ENCODE results near the gene OSMR.
"Not testable (repeated sequence)": the region's sequence is repeated elsewhere in the genome, so short reads cannot be mapped to it uniquely, and the experiment has no call there.

OSMR gene

DNA sequence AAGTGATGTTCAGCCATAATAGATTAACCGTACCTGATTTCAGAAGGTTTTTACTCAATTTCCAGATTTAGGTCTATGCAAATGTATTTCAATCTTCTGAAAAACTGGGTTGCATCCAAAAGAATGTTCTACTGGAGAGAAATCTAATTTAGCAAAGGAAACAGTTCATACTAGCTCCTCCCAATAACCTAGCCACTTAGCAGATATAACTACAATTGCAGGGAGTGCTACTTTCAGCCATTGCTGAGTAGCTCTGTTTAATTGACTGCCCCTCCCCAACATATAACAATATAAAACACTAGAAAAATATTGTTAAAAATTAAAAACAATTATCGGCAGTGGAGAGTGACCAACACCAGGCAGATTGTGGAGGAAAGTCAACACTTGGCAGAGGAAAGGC lies 7.9 kb upstream of the OSMR start:
- no peaks in the 10 kb centered on the region for H3K27me3 ChIP-seq (ENCODE audit: insufficient read depth, low read length)
- no peak overlapping the region for H2AFZ ChIP-seq (ENCODE audit: low read depth, low read length)
- H3K9me3 ChIP-seq (ENCODE audit: low read length): no peaks in the 10 kb centered on the region
- H3K36me3 ChIP-seq (ENCODE audit: insufficient read depth, low read length): no peaks in the 10 kb centered on the region
- H3K4me3 ChIP-seq (ENCODE audit: low read length): no peak overlapping the region
- H3K4me1 ChIP-seq (ENCODE audit: insufficient read depth, low read length): no peaks in the 10 kb centered on the region

DNA sequence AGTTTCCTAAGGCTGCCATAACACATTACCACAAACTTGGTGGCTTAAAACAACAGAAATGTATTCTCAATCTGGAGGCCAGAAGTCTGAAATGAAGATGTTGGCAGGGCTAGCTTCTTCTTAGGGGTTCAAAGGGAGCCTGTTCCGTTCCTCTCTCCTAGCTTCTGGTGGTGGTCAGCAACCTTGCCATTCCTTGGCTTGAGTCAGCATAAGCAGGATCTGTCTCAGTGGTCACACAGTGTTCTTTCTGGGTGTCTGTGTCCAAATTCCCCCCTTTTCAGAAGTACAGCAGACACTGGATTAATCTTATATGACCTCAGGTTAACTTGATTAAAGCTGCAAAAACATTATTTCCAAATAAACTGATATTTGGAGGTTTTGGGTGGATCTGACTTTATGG lies 2.1 kb upstream of the OSMR start:
- Histone ChIP-seq H3K9me3 (ENCODE audit: low read length) (peaks cover 8% of the 10 kb centered on the region), H3K36me3 (ENCODE audit: insufficient read depth, low read length) (no peaks in the 10 kb centered on the region), H2AFZ (ENCODE audit: low read depth, low read length) (no peak overlapping the region), H3K27me3 (ENCODE audit: insufficient read depth, low read length) (peaks cover 14% of the 10 kb centered on the region), H3K4me1 (ENCODE audit: insufficient read depth, low read length) (no peaks in the 10 kb centered on the region), H3K4me3 (ENCODE audit: low read length) (no peak overlapping the region)

DNA sequence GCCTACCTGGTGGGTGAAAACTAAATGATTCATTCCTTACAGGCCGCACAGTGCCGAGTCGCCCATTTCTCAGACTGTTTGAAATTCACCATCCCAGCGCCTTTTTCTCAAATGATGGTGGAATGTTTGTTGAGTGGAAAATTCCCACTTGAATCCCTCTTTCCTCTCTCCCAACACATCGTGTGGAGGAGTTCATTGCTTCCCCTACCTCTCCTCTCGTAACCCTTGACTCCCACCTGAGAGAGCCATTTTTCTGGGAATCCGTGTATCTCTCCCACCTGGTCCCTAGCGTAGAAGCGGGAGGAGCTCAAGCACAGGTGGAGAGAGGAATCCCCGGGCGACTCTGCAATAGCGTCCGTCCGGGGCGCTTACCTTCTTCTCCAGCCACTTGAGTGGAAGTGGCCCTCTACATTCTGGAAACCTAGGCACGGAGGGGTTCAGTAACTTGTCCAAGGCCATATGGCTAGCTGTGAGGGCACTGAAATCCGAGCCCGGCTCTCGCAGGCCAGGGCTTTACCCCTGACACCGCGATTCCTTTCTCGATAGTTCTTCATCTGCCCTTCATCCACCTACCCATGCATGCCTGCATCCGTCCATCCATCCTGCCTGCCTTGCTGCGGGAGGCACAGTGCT lies 683 bp downstream of the OSMR start:
- no peak overlapping the region for H3K4me3 ChIP-seq (ENCODE audit: low read length)
- H3K4me1 ChIP-seq (ENCODE audit: insufficient read depth, low read length): no peaks in the 10 kb centered on the region
- H3K36me3 ChIP-seq (ENCODE audit: insufficient read depth, low read length): no peaks in the 10 kb centered on the region
- no peak overlapping the region for H2AFZ ChIP-seq (ENCODE audit: low read depth, low read length)
- H3K27me3 ChIP-seq (ENCODE audit: insufficient read depth, low read length): peaks cover 14% of the 10 kb centered on the region
- peaks cover 8% of the 10 kb centered on the region for H3K9me3 ChIP-seq (ENCODE audit: low read length)

DNA sequence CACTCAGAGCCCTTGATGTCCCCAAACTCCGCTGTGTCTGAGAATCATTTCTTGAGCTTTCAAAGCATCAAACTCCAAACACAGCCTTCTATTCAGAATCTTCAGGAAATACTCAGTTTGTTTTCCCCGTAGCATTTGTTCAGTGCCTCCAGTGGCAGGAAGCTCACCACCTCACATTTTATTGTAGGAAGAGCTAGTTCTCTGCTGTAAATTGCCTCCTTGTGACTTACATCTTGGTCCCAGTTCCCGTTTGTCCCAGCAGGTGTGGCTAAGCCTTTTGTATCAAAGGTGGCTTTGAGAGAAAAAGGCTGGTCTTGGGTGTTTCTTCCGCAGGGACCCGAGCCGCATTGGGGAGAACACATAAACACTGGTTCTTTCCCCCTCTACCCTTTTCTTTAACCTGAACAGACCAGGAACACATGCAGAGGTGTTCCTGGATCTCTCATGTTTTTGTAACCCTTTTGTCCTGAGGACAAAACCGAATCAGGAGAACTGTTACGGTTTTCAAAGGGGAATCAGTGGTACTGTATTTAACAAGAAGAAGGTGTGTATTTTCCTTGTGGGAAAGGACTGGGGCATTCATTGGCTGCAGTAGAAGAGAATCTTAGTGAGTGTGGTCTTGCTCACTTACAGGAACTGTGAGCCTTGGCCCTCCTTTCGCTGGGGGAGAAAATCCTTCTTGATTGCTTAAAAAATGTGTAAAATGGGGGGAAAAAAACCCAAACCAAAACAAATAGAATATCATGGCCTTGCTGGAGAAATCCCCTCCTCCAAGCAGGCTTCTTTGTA lies 1.9 kb downstream of the OSMR start:
- Histone ChIP-seq H2AFZ (ENCODE audit: low read depth, low read length) (no peak overlapping the region), H3K4me3 (ENCODE audit: low read length) (no peak overlapping the region), H3K4me1 (ENCODE audit: insufficient read depth, low read length) (no peaks in the 10 kb centered on the region), H3K27me3 (ENCODE audit: insufficient read depth, low read length) (peaks cover 14% of the 10 kb centered on the region), H3K9me3 (ENCODE audit: low read length) (peaks cover 8% of the 10 kb centered on the region), H3K36me3 (ENCODE audit: insufficient read depth, low read length) (no peaks in the 10 kb centered on the region)

DNA sequence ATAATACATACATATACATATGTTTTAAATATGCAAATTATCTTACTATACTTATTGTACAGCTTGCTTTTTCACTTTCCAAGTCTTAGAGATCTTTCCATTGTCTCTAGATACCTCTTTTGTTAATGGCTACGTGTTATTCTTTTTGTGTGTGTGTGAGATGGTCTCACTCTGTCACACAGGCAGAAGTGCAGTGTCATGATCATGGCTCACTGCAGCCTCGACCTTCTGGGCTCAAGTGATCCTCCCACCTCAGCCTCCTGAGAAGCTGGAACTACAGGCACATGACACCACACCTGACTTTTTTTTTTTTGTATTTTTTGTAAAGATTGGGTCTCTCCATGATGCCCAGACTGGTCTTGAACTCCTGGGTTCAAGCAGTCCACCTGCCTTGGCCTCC lies 2.8 kb downstream of the OSMR start:
- Histone ChIP-seq H3K4me3 (ENCODE audit: low read length) (no peak overlapping the region), H2AFZ (ENCODE audit: low read depth, low read length) (no peak overlapping the region), H3K4me1 (ENCODE audit: insufficient read depth, low read length) (no peaks in the 10 kb centered on the region), H3K36me3 (ENCODE audit: insufficient read depth, low read length) (no peaks in the 10 kb centered on the region), H3K9me3 (ENCODE audit: low read length) (peaks cover 8% of the 10 kb centered on the region), H3K27me3 (ENCODE audit: insufficient read depth, low read length) (peaks cover 14% of the 10 kb centered on the region)

DNA sequence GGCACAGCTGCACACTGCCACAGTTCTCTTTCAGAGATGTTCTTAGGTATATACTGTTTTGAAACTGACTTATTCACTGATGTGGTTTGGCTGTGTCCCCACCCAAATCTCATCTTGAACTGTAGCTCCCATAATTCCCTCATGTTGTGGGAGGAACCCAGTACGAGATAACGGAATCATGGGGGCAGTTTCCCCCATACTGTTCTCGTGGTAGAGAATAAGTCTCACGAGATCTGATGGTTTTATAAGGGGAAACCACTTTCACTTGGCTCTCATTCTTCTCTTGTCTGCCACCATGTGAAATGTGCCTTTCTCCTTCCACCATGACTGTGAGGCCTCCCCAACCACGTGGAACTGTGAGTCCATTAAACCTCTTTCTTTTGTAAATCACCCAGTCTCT lies 5.8 kb downstream of the OSMR start:
- not testable (repeated sequence) for H3K27me3 ChIP-seq (ENCODE audit: insufficient read depth, low read length); H3K9me3 ChIP-seq (ENCODE audit: low read length); H2AFZ ChIP-seq (ENCODE audit: low read depth, low read length); H3K4me3 ChIP-seq (ENCODE audit: low read length); H3K4me1 ChIP-seq (ENCODE audit: insufficient read depth, low read length); H3K36me3 ChIP-seq (ENCODE audit: insufficient read depth, low read length)

DNA sequence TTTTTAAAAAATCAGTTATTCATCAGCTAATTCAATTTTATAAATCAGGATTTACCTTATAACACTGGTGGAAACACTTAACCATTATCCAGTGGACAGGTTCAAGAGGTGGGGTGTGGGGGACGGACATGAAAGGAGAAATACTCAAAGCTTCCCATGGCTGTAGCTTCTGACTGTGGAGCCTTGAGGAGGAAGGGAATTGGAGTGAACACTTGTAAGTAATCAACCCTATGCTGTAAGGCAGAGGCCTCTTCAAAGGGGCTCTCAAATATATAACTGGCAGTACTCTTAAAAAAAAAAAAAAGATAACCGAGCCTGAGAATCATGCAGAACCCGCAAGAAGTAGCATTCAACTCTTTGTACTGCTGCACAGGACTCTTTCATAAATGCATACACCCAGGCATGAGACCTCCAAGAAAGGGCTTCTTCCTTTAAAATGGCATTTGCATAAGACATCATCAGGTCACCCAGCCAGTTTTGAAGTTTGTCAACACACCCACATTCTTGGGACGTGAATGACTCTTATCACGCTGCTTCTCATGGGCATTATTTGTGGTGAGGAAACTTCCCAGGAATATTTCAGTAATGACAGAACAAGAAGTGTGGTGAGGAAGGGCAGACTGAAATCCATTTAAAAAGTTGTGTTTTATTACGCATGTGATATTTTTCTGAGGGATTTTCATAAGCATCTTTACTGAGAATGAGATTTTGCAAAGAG lies 8.1 kb downstream of the OSMR start:
- no peaks in the 10 kb centered on the region for H3K4me1 ChIP-seq (ENCODE audit: insufficient read depth, low read length)
- H3K27me3 ChIP-seq (ENCODE audit: insufficient read depth, low read length): no peaks in the 10 kb centered on the region
- H3K4me3 ChIP-seq (ENCODE audit: low read length): no peak overlapping the region
- H3K9me3 ChIP-seq (ENCODE audit: low read length): no peaks in the 10 kb centered on the region
- H2AFZ ChIP-seq (ENCODE audit: low read depth, low read length): no peak overlapping the region
- H3K36me3 ChIP-seq (ENCODE audit: insufficient read depth, low read length): no peaks in the 10 kb centered on the region

DNA sequence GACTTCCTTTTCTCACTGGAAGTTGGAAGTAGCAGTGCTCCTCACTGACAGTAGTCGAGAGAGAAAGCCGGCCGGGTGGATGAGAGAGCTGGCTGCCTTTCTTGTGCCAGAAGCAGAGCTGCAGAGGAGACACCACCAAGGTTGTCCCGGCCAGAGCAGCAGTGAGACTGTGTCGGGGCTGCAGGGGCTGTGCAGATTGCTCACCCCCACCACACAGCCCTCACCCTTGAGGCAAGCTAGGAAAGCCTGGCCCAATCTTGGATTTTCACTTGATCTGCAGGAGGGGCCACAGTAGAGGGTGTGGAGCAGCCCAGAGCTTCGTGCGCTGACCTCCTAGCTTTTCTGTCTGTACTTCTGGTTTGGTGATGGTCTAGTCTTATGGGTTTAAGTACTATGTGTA lies 9.1 kb downstream of the OSMR start:
- Histone ChIP-seq H2AFZ (ENCODE audit: low read depth, low read length) (no peak overlapping the region), H3K4me1 (ENCODE audit: insufficient read depth, low read length) (no peaks in the 10 kb centered on the region), H3K4me3 (ENCODE audit: low read length) (no peak overlapping the region), H3K36me3 (ENCODE audit: insufficient read depth, low read length) (no peaks in the 10 kb centered on the region), H3K9me3 (ENCODE audit: low read length) (no peaks in the 10 kb centered on the region), H3K27me3 (ENCODE audit: insufficient read depth, low read length) (no peaks in the 10 kb centered on the region)

DNA sequence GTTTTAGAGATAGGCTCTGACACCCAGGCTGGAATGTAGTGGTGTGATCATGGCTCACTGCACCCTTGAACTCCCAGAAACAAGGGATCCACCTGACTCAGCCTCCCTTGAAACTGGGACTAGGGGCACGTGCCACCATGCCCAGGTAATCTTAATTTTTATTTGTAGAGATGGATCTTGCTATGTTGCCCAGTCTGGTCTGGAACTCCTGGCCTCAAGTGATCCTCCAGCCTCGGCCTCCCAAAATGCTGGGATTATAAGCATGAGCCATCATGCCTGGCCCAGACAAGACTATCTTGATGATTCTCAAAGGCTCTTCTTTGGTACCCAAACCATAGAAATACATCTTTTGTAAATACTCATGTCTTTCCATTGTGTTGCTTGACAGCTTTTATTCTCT lies 10.8 kb downstream of the OSMR start:
- Histone ChIP-seq H3K27me3 (ENCODE audit: insufficient read depth, low read length) (no peaks in the 10 kb centered on the region), H3K9me3 (ENCODE audit: low read length) (no peaks in the 10 kb centered on the region), H3K4me3 (ENCODE audit: low read length) (no peak overlapping the region), H3K36me3 (ENCODE audit: insufficient read depth, low read length) (no peaks in the 10 kb centered on the region), H3K4me1 (ENCODE audit: insufficient read depth, low read length) (no peaks in the 10 kb centered on the region), H2AFZ (ENCODE audit: low read depth, low read length) (no peak overlapping the region)

DNA sequence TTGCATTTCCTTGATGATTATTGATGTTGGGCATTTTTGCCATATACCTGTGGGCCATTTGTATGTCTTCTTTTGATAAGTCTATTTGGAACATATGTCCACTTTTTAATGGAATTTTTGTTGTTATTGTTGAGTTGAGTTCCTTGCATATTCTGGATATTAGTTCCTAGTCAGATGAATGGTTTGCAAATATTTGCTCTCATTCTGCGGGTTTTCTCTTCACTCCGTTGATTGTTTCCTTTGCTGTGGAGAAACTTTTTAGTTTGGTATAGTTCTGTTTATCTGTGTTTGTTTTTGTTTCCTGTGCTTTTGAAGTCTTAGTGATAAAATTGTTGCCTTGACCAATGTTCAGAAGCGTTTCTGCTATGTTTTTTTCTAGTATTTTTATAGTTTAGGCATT lies 13.0 kb downstream of the OSMR start:
- H3K4me1 ChIP-seq (ENCODE audit: insufficient read depth, low read length): no peaks in the 10 kb centered on the region
- no peak overlapping the region for H2AFZ ChIP-seq (ENCODE audit: low read depth, low read length)
- no peaks in the 10 kb centered on the region for H3K27me3 ChIP-seq (ENCODE audit: insufficient read depth, low read length)
- no peaks in the 10 kb centered on the region for H3K9me3 ChIP-seq (ENCODE audit: low read length)
- H3K36me3 ChIP-seq (ENCODE audit: insufficient read depth, low read length): no peaks in the 10 kb centered on the region
- H3K4me3 ChIP-seq (ENCODE audit: low read length): no peak overlapping the region

DNA sequence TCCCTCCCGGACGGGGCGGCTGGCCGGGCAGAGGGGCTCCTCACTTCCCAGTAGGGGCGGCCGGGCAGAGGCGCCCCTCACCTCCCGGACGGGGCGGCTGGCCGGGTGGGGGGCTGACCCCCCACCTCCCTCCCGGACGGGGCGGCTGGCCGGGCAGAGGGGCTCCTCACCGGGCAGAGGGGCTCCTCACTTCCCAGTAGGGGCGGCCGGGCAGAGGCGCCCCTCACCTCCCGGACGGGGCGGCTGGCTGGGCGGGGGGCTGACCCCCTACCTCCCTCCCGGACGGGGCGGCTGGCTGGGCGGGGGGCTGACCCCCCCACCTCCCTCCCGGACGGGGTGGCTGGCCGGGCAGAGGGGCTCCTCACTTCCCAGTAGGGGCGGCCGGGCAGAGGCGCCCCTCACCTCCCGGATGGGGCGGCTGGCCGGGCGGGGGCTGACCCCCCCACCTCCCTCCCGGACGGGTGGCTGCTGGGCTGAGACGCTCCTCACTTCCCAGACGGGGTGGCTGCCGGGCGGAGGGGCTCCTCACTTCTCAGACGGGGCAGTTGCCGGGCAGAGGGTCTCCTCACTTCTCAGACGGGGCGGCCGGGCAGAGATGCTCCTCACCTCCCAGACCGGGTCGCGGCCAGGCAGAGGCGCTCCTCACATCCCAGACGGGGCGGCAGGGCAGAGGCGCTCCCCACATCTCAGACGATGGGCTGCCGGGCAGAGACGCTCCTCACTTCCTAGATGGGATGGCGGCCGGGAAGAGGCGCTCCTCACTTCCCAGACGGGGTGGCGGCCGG lies 16.4 kb downstream of the OSMR start:
- not testable (repeated sequence) for H2AFZ ChIP-seq (ENCODE audit: low read depth, low read length); H3K4me3 ChIP-seq (ENCODE audit: low read length); H3K36me3 ChIP-seq (ENCODE audit: insufficient read depth, low read length); H3K4me1 ChIP-seq (ENCODE audit: insufficient read depth, low read length); H3K9me3 ChIP-seq (ENCODE audit: low read length); H3K27me3 ChIP-seq (ENCODE audit: insufficient read depth, low read length)

DNA sequence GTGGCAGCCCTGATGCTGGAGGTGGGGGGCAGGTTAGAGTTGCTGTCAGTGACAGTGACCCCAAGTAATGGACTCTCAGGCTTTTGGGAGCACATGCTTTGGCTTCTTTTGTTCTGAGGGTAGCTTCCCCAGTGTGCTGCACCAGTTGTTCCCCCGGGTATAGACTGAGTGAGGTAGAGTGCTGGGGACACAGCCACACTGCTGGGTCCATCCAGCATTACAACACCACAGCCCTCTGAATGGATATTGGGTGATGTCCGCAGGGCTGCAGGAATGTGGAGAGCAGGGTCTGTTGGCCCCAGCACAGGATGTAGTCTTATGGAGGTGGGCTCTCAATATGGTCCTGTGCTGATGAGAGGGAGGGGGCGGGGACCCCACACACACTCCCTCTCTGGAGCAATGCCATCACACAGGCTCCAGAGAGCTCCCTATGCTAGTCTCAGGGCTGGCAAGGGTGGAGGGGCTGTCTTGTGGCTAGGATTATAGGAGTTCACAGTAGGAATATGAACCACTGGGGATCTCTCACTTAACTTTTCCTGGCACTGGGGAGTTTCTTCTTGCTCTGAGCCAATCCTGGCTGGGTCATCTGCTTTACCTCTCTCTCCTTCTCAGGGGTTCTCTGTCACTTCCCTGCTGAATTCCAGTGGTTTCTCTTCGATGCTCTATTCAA lies 20.7 kb downstream of the OSMR start:
- Histone ChIP-seq H2AFZ (ENCODE audit: low read depth, low read length) (no peak overlapping the region), H3K9me3 (ENCODE audit: low read length) (no peaks in the 10 kb centered on the region), H3K4me3 (ENCODE audit: low read length) (no peak overlapping the region), H3K36me3 (ENCODE audit: insufficient read depth, low read length) (no peaks in the 10 kb centered on the region), H3K4me1 (ENCODE audit: insufficient read depth, low read length) (peaks cover 2% of the 10 kb centered on the region), H3K27me3 (ENCODE audit: insufficient read depth, low read length) (no peaks in the 10 kb centered on the region)
